ENCODE results near the gene DIS3L2.
"Not testable (repeated sequence)": the region's sequence is repeated elsewhere in the genome, so short reads cannot be mapped to it uniquely, and the experiment has no call there.

DIS3L2 gene

DNA sequence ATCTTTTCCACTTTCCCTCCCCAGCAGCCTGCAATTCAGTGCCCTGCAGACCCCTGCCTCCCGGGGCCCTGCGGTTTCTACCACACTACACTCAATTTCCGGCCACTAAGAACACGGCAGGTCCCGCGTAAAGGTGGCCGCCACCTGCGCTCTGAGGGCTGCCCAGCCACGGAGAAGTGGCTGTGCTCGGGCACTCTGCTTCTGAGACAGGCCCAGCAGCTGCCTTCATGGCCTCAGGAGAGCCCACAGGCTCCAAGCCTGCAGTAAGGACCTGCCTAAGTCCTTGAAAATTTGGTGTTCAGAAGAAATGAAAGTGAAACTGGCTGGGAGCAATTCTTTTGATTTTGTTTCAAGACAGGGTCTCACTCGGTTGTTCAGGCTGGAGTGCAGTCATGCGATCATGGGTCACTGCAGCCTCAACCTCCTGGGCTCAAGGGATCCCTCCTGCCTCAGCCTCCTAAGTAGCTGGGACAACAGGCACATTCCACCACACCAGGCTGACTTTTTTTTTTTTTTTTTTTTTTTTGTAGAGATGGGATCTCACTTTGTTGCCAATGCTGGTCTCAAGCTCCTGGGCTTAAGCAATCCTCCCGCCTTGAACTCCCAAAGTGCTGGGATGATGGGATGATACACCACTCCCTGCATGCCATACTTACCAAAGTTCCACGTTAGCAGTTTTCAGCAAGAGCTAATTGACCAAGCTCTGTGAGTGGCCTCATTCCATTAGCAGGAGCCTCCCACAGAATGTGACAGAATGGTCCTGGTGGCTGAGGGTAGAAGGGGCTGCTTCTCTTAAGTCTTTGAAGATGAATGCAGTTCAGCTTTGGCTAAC, 402.5 kb downstream of the DIS3L2 start:
- TF ChIP-seq, protein P1, sequence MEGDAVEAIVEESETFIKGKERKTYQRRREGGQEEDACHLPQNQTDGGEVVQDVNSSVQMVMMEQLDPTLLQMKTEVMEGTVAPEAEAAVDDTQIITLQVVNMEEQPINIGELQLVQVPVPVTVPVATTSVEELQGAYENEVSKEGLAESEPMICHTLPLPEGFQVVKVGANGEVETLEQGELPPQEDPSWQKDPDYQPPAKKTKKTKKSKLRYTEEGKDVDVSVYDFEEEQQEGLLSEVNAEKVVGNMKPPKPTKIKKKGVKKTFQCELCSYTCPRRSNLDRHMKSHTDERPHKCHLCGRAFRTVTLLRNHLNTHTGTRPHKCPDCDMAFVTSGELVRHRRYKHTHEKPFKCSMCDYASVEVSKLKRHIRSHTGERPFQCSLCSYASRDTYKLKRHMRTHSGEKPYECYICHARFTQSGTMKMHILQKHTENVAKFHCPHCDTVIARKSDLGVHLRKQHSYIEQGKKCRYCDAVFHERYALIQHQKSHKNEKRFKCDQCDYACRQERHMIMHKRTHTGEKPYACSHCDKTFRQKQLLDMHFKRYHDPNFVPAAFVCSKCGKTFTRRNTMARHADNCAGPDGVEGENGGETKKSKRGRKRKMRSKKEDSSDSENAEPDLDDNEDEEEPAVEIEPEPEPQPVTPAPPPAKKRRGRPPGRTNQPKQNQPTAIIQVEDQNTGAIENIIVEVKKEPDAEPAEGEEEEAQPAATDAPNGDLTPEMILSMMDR (IDR thresholded peaks at IDR 0.05; ENCODE audit: borderline replicate concordance, insufficient read depth, low read depth, low read length), result no peak
- no peak overlapping the region for H3K4me3 ChIP-seq (ENCODE audit: low read depth, low read length)

DNA sequence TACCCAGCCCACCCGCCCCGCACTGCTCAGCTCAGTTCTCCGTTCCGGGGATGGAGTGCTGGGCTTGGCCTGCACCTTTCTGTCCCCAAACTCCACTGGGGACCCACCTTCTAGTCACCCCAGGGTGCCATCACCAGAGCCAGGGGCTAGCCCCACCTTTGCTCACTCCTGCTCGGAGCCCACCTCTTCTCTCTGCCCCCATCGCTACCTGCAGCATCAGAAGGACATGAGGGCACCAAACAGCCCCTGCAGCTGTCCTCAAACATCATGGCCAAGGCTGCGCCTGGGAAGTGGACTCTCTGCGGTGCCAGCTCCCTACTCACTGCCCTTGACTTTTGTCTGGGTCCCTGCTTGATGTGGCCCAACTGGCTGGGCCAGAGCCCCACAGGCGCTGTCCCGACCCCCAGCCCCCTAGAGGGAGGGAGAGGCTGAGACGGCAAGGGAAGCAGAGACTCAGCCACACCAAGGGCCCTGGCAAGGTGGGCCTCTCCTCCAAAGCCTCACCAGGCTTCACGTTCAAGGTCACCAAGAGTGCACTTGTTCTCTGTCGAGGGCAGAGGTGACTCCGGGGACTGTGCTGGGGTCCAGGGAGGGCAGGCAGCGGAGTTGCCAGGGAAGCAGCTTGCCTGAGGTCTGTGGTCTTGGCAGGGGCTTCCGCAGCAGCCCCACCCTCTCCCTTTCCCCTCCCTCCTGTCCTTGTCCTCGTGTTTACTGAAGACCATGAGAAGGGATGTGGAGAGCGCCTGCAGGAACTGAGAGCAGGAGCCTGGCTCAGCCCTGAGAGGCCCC, 403.5 kb downstream of the DIS3L2 start:
- not testable (repeated sequence) for H3K4me3 ChIP-seq (ENCODE audit: low read depth, low read length)

DNA sequence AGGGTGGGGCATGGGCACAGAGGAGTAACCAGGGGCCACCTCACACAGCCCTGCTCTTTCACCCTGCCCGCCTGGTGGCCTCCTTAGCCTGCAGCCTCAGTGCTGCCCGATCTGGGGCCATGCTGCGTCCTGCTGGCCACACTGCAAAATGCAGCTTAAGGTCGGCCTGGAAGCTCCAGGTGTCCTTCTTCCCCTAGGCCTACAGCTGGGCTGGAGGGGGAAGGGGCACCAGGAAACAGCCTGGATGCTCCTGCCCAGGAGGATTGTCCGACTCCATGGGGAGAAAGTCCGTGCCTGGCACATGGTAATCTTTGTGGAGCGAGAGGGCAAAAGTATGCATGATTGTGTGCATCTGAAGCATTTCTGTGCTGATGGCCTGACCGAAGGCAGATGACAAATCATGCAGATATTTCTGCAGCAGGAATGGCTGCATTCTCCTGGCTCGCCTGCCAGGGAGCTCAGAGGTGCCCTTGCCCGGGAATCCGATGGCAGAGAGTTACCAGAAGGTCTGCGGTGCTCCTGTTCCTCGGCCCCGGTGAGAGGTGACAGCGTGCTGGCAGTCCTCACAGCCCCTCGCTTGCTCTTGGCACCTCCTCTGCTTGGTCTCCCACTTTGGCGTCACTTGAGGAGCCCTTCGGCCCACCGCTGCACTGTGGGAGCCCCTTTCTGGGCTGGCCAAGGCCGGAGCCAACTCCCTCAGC, 404.3 kb downstream of the DIS3L2 start:
- TF ChIP-seq, protein P1 (IDR thresholded peaks at IDR 0.05; ENCODE audit: borderline replicate concordance, insufficient read depth, low read depth, low read length), result peak; percentile 47; the same call in 1 of the 2 replicates
- H3K4me3 ChIP-seq (ENCODE audit: low read depth, low read length), result no peak overlapping the region

DNA sequence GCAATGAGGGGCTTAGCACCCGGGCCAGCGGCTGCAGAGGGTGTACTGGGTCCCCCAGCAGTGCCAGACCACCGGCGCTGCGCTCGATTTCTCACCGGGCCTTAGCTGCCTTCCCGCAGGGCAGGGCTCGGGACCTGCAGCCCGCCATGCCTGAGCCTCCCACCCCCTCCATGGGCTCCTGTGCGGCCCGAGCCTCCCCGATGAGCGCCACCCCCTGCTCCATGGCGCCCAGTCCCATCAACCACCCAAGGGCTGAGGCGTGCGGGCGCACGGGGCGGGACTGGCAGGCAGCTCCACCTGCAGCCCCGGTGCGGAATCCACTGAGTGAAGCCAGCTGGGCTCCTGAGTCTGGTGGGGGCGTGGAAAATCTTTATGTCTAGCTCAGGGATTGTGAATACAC, 404.9 kb downstream of the DIS3L2 start:
- H3K4me3 ChIP-seq (ENCODE audit: low read depth, low read length), result not testable (repeated sequence)

DNA sequence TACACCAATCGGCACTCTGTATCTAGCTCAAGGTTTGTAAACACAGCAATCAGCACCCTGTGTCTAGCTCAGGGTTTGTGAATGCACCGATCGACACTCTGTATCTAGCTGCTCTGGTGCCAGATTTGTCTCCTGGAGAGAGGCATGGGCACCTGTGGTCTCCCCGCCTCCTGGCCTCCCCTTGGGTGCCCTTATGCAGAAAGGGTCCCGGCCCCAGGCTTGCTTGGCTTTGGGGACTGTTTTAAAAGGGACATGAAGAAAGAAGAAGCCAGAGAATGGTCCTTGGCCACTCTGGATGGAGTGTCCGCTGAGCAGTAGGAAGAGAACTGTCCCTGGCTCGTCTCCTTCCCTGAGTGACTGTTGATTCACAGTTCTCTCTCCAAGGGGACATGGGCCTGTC, 405.5 kb downstream of the DIS3L2 start:
- TF ChIP-seq, protein P1 (IDR thresholded peaks at IDR 0.05; ENCODE audit: borderline replicate concordance, insufficient read depth, low read depth, low read length), result no peak
- H3K4me3 ChIP-seq (ENCODE audit: low read depth, low read length), result no peak overlapping the region

DNA sequence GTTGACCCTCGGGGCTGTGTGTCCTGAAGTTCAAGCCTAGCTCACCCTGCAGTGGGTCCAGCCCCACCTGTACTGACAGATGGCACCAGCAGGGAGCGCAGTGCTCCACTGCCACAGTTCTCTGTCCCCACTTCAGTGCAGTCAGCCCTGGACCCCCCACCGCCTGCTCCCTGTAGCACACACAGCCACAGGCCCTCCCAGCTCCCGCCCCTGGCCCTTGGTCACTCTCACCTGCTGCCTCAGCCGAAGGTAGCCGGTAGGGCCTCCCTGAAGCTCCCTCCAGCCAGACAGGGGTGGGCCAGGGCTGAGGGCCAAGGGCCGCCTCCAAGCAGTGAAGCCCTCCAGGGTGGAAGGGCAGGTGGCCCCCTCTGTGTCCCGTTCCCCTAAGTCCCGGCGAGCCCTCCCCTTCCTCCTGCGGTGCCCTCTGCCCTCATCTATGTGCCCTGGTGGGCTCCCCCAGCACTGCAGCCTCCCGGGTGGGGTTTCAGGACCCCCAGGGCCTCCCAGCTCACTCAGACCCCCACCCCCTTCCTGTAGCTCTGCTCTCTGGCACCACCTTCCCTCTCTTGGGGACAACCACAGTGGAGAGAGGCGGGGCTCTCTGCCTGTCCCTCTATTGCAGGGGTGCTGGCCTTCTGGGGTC, 406.2 kb downstream of the DIS3L2 start:
- TF ChIP-seq, protein P1 (IDR thresholded peaks at IDR 0.05; ENCODE audit: borderline replicate concordance, insufficient read depth, low read depth, low read length), result peak; percentile 45; the same call in 1 of the 2 replicates
- no peak overlapping the region for H3K4me3 ChIP-seq (ENCODE audit: low read depth, low read length)

DNA sequence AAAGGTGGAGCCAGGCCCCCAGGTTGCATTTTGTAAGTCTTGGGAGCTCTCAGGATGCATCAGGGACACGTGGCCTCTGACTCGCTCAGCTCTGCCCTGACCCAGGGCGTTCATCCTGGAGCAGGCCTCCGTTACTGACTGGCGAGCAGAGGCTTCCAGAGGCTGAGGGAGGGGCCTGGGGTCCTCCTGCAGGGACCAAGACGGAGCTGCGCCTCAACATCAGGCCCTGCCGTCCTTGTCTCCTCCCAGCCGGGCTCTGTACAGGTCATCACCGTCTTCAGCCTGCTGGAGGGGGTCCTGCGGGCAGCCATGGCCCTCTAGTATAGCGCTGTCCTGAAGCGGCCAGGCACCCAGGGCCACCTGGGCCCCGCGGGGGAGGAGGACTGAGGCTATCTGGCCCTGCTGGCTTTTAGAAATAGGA, 406.8 kb downstream of the DIS3L2 start:
- H3K4me3 ChIP-seq (ENCODE audit: low read depth, low read length), result no peak overlapping the region
- TF ChIP-seq, protein P1 (IDR thresholded peaks at IDR 0.05; ENCODE audit: borderline replicate concordance, insufficient read depth, low read depth, low read length), result no peak

Measured in GM12875 (cell line).